Activated CD8-positive, alpha-beta memory T cell treated with anti-CD3 and anti-CD28 coated beads, Interleukin-2, amount 50 U/mL, for 24 hours (primary cell): ENCODE data around the gene ASNSD1.
"Not testable (repeated sequence)": the region's sequence is repeated elsewhere in the genome, so short reads cannot be mapped to it uniquely, and the experiment has no call there.

Source experiments
- DNase-seq: peaks from one replicate; pipeline ENCODE4 v3.0.0-alpha.2; 2020; ENCODE audit errors: extremely low read depth

Gene ASNSD1

DNA sequence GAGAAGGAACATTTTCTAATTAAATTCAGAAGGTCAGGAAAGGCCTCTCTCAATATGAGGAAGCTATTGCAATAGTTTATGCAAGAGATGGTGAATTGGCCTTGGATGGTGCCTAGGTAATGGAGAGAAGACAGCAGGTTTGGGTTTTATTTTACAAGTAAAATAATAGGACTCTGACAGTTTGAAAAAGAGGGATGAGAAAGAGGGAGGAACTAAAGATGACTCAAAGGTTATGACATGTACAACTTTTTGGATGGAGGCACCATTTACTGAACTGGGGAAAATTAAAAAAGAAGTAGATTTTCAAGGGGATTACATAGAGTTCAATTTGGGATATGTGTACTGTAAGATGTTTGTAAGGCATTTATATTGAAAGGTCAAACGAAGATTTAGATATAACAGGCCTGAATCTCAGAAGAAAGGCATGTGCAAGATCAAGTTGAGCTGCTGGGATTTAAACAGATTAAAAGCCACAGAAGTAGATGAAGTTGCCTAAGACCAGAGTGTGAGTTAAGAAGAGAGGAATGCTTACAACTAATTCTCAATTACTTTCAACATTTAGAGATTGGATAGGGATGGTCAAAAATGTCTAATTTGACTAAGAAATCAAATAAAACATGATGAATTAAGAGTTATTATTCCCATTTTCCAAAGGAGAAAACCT lies 12.3 kb upstream of the ASNSD1 start:
- no peak for DNase-seq

DNA sequence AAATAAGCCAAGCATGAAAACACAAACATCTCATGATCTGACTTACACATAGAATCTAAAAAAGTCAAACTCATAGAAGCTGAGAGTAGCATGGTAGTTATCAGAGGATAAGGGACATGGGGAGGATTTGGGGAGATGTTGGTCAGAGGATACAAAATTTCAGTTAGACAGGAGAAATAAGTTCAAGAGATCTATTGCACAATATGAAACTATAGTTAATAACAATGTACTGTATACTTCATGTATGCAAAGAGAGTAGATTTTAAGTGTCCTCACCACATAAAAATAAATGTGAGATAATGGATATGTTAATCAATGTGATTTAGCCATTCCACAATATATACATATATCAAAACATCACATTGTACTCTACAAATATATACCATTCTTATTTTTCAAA lies 10.0 kb upstream of the ASNSD1 start:
- no peak for DNase-seq

DNA sequence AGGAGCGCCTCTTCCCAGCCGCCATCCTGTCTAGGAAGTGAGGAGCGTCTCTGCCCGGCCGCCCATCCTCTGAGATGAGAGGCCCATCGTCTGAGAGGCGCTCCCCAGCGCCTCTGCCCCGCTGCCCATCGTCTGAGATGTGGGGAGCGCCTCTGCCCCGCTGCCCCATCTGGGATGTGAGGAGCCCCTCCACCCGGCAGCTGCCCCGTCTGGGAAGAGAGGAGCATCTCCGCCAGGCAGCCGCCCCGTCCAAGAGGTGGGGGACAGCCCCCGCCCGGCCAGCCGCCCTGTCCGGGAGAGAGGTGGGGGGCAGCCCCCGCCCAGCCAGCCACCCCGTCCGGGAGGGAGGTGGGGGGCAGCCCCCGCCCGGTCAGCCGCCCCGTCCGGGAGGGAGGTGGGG lies 7.8 kb upstream of the ASNSD1 start:
- DNase-seq: not testable (repeated sequence)

DNA sequence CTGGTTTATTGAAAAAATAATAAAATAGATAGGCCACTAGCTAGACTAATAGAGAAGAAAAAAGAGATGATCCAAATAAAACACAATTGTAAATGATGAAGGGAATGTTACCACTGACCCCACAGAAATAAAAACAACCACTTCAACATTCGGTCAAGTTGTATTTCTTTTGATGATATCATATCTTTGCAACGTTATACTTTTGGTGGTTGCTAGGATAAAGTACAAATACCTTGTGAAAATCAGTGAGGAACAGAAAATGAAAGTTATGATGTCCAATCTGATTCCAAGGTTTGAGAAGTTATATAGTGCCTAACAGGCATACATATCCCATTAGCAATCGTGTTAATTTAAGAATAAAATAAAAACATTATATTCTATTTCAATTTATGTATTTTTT lies 6.6 kb upstream of the ASNSD1 start:
- DNase-seq: no peak

DNA sequence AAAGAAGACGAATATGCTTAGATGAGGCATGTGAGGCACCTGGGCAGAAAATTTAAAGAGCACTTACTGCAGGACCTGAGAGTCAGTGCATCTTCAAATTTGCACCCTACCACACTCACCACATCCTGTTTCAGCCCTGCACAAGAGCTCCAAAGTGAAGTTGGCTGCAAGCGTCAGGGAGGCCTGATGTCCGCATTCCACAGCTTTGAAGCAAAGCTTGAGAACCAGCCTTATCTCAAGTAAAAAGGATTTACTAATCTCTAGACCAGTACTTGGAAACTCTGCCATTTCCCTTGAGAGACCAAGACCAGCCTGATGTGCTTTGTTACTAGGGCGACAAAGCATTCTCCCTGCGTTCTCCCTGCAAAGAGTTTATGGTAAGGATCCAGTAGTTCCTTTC lies 3.4 kb upstream of the ASNSD1 start:
- DNase-seq: no peak

DNA sequence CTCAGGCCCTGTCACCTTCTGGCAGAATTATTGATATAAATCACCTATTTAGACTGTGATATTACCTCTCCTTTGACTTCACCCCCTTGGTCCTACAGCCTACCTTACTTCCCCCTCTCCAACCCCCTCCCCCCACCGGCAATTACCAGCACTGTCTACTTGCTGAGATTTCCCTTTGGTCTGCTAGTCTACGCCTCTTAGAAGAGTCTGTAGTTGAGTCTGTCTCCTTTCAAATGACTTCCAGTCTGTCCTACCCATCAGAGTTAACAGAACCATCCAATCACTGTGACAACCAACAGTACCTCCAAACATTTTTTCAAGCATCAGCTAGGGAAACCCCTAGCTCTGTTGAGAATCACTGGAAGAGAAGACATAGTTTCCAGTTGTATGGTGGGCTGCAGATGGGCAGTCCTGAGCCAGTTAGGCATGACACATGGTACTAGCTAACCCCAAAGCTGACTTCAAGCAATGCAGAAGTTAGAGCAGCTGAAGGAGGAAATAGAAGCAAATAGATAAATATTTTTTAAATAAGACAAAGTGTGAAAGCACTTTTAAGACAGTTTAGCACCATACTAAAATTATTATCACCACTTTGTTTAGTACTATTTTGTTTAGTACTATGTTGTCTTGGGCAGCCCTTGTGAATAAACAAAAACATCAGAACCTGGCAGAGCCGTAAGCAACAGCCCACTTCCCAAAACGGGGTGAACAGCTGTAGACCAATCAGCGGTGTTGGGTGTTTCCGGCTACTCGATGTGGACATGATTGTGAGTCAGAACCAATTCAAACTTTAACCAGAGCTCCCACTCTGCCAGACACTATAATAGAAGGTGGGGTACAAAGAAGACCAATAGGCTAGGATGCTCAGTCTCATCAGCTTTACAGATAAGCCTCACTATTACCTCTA lies 2.7 kb upstream of the ASNSD1 start:
- DNase-seq: no peak

DNA sequence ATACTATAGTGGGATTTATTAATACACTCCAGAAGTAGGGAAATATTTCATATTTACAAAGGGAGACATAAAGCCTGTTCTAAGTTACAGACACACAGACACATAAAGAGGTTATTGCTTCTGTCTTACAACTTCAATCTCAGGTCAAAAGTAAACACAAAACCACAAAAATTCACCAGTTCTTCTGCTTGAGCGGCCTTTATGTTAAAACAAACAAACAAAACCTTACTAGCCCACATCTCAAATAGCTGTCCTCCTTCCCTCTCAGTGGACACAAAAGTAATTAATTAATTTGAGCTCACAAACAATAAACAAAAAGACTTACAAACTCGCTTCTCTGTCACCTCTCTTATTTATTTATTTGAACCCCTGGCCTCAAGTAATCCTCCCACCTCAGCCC lies 1.5 kb upstream of the ASNSD1 start:
- no peak for DNase-seq

DNA sequence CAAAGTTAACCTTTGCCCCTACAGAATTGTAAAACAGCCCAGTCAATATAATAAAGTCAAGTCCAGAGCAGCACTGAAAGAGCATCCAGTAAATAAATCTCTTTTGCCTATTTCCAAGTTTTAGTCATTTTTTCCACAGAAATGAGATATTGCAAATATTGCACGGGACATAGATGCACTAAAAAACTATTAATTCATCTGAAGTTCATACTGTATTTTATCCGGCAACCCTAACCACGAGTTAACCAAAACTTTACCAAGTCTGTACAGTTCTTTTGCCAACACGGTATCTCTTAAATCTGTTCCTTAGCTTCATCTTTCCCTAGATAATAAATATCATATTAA lies 484 bp upstream of the ASNSD1 start:
- DNase-seq: no peak

DNA sequence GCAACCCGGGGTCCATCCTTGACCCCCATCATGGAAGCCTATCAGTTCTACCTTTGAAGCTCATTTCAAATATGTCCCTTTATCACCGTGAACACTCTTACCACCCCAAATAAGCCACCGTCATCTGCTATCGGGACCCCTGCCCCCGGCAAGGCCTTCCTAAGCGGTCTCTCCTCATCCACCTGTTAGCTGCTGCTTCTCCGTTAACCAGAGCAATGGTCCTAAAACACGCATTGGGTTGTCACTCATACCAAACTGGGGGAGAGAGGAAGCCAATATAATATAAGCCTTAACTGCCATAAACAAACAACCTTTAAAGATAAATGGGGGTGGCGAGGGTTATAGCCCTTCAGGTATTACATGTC lies 680 bp downstream of the ASNSD1 start:
- DNase-seq: no peak

DNA sequence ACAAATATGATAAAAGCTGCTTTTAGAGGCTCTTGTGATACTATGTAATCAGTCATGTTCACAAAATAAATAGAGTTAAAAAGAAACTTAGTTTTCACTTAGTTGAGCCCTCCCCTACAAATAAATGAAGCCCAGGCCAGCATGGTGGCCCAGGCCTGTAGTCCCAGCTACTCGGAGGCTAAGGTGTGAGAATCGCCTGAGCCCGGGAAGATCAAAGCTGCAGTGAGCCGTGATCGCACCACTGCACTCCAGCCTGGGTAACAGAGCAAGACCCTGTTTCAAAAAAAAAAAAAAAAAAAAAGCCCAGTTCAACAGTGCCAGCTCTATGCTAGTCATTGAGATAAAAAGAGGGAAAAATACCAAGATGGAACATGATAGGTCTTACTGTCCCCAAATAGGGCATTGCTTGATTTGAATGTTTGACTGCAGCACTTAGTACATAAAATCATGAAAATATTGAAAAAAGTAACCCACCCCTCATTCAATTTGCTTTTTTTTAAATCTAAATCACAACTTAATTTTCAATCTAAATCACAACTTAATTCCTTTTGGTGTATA lies 1.5 kb downstream of the ASNSD1 start:
- no peak for DNase-seq

DNA sequence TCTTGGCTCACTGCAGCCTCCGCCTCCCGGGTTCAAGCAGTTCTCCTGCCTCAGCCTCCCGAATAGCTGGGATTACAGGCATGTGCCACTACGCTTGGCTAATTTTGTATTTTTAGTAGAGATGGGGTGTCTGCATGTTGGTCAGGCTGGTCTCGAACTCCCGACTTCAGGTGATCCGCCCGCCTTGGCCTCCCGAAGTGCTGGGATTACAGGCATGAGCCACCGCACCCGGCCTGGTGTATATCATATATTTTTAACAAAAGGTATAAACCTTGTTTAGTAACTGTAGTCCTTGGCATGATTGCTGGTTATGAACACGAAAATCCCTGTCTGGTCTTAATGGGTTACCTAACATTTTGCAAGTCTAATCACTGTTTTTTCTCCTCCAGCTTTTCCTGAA lies 2.1 kb downstream of the ASNSD1 start:
- DNase-seq: not testable (repeated sequence)

DNA sequence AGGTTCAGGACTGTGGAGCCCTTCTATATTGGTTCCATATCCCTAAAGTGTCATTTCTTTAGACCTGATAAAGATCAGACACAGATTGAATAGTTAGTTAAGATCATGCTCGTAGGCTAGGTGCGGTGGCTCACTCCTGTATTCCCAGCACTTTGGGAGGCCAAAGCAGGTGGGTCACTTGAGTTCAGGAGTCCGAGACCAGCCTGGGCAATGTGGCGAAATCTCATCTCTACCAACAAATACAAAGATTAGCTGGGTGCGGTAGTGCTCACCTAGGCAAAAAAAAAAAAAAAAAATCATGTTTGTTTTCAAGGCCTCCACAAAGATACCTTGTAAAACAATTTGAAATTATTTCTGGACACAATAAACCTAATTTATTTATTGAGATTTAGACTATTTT lies 8.7 kb downstream of the ASNSD1 start:
- DNase-seq: no peak

DNA sequence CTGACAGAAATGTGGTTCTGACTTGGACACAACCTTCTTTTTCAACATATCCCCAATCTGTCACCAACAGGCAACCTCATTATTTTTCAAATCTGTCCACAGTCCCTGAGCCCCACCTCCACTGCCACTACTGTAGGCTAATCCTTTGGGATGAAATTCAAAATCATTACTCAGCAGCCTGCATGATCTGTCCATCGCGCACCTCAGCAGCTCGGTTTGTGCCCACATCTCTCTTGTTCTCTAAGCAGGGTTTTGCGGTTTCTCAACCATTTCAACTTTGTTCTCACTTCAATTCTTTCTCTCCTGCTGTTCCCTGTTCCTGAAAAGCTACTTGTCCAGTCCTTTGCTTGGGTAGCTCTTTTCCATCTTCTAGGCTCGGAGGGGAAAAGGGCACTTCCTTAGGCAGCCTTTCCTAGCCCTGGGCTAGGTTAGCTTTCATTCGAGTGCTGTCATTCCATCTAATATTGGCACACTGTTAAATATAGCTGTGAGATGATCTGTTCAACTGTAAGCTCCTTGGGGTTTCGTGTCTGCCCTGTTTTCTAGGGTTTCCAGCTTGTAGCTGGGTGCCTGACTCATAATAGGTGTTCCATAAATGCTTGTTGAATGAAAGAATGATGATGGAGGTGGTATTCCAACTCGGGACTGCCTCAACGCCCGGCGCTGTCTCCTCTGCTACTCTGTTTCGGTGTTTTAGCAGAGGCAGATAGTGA lies 12.6 kb downstream of the ASNSD1 start:
- DNase-seq: no peak

DNA sequence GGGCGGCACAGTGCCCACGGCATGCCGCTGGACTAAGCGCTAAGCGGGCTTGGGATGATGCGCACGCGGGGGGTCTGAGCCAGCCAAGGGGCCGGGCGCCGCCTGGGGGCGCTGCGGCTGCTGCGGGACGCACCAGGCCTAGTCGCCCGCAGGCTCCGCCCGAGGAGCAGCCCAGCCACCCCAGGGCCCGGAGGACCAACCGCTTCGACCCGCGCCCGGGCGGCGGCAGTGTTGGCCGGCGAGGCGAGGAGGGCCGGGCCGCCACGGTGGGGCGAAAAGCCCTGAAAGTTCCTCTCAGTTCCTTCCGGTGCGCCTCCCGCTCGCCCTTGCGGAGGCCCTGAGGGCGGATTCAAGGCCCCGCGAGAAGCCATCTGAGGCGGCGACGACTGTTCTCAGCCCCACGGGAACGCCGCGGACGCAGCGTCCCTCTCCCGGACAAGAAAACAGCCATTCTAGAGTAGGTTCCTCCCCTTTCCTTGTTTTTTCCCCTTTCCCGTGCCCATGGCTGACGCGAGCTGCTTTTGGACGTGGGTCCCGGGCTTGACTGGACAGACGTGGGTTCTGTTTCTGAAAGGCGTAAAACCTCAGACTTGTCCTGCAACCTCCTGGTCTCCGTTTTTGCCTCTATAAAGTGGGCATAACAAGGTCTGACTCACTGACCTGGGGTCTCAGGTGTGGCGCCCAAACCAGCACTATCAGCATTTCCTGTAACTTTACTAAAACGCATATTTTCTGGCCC lies 13.3 kb downstream of the ASNSD1 start, which contains the start of gene ANKAR:
Gene ANKAR, plus strand, starts transcription at position 297 of the 739 bp plus-strand sequence. CDS start 1,821 bp downstream, outside the sequence.
- DNase-seq: no peak

DNA sequence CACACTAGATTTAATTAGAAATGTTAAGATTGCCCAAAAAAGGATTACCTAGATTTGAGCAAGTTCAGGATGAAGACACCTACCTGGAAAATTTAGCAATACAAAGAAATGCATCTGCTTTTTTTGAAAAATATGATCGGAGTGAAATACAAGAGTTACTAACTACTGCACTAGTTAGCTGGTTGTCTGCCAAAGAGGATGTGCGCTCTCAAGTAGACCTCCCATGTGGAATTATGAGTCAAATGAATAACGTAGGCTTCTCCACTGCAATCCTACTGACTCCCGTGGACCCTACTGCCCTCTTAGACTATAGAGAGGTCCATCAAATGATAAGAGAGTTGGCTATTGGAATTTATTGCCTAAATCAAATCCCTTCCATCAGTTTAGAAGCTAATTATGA lies 15.2 kb downstream of the ASNSD1 start:
- DNase-seq: no peak

DNA sequence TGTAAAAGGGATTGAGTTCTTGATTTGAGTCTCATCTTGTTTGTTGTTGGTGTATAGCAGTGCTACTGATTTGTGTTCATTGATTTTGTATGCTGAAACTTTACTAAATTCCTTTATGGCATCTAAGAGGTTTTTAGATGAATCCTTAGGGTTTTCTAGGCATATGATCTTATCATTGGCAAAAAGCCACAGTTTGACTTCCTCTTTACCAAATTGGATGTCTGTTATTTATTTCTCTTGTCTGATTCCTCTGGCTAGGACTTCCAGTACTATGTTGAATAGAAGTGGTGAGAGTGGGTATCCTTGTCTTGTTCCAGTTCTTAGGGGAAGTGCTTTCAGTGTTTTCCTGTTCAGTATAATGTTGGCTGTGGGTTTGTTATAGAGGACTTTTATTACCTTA lies 18.0 kb downstream of the ASNSD1 start:
- no peak for DNase-seq

DNA sequence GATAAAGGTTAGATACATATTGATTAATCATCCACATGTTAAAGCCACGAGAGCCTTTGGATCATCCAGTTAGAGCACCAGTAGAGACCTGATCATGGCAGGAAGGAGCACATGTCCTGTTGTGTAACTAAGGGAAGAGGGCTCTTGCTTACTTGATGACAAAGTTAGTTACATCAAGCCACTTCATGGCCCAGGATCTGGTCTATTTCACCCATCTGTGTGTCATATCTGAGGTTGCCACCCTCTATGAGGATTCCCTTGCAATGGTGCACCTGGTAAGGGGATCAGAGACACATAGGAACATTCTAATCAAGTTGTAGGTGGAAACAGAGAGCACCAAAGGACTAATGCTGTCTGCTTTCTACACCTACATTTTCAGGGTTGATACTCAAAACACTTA lies 19.9 kb downstream of the ASNSD1 start:
- DNase-seq: no peak

DNA sequence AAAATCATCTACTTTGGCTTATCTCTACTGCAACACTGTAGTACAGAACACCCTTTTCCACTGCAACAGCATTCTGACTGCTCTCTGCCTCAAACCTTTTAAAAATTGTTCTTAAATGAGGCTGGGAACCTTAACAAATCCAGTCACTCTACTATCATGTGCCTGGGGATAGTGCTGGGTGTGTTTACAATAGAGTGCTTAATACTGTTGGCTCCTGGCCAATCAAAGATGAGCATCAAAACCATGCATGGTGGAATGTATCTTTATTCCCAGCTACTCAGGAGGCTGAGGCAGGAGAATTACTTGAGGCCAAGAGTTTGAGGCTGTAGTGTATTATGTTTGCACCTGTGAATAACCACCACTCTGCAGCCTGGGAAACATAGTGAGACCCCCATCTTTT lies 20.6 kb downstream of the ASNSD1 start:
- DNase-seq: no peak

DNA sequence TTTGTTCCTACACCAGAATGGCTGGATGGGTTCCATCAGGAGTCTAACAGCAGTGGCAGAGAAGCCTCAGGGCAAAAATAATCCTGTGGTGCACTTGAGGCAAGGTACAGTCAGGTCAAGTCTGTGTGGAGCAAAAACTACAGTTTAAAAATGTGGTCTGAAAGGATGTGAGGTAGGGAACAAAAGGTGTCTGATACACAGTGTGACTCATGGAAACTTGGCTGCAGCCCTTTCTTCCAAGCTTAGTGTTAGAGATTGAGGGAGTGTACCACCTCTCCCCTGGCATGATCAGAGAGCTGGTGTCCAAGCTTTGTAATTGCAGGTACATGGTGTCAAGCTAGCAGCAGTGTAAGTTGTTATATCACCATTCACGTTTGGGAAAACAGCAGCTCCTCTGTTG lies 22.1 kb downstream of the ASNSD1 start:
- DNase-seq: no peak

DNA sequence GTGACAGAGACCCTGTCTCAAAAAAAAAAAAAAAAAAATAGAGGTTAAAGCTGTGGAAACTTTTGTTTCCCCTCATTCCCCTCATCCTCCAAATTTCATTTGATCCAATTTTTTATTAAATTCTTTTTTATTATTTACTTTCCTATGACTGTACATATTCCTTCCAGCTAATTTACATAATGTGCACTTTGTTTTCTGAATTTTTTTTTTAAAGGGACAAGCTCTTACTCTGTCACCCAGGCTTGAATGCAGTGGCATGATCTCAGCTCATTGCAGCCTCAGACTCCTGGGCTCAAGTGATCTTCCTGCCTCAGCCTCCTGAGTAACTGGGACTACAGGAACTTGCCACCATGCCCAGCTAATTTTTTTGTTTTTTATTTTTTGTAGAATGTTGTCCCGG lies 23.6 kb downstream of the ASNSD1 start:
- no peak for DNase-seq

DNA sequence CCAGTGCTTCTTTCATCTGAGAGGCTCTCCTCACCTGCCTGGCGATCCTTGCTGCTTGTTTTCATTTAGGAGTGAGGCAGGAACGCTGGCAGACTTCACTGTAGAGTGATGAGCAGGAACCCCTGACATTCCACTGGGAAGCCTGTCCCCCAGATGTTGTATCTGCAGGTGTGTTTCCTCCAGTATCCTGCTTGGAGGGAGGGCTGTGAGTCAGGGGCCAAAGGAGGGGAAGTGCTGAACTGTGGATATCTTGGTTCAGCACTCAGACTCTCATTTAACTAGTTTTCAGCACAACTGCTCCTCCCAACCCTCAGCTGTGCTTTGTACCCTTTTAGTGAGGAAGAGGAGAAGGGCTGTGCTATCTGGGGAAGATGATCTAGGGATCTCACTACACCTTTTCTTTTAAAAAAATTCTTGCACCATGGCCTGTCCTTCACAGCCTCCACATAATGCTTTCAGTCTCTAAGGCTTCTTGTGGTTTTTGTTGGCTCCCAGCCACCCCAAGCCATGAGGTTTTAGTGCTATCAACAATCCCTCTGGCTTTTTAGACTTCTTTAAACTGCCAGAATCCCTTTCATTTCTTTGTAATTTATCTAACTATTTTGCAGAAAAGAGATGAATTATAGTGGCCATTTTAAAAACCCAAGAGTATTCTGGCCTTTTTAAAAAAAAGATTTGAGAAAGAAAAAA lies 24.4 kb downstream of the ASNSD1 start:
- no peak for DNase-seq
